Panc1 (cell line): Measurements from ENCODE around the gene ZFP36L1.

Experiments used
- POLR2AphosphoS5 ChIP-seq: IDR thresholded peaks from 2 replicates; pipeline ENCODE4 v1.6.1; 2012; ENCODE audit warnings: mild to moderate bottlenecking, low read depth, low read length, moderate library complexity
- SIN3A ChIP-seq: IDR thresholded peaks from 2 replicates; pipeline ENCODE4 v1.6.1; 2012; ENCODE audit warnings: low read depth, mild to moderate bottlenecking, low read length, moderate library complexity, borderline replicate concordance; ENCODE audit not compliant: insufficient read depth

DNA sequence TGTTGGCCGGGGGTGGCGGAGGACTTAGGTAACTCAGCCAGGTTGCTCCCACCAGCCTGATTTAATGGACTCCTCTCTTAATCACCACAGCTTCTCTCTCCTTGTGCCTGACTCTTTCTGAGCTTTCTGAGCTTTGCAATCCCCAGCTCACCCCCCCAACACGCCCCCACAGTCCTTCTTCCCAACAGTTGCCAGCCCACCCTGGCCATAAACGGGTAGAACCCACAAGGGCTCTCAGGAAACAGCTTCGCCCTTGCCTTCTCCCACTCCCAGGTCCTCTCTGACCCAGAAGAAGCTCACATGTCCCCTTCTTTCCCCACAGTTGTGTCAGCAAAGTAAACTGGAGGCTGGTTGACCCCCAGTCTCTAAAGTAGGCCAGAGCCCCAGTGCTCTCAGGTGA, 32.9 kb downstream of the ZFP36L1 start:
- no peak for TF ChIP-seq SIN3A
- TF ChIP-seq POLR2AphosphoS5: no peak
